AML-193 (cell line): ENCODE measurements around the gene KMO.

ENCODE experiments used
- DNase-seq, 2 experiments: peaks; one replicate each; lab custom pipeline; 2025; lab: John Stamatoyannopoulos, UW

The KMO gene

DNA sequence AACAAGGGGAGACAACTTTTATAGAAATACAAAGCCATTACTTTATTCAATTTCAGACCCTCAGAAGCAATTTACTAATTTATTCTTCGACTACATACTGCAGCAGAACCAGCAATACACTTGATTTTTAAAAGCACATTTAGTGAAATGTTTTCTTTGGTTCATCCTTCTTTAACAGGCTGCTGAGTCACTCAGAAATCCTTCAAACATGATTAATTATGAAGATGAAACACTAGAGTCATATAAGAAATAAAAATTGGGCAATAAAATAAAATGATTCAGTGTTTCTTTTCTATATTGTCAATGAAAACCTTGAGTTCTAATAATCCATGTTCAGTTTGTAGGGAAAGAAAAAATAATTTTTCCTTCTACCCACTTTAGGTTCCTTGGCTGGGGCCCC lies 61.0 kb downstream of the KMO start:
- DNase-seq, result no peak

DNA sequence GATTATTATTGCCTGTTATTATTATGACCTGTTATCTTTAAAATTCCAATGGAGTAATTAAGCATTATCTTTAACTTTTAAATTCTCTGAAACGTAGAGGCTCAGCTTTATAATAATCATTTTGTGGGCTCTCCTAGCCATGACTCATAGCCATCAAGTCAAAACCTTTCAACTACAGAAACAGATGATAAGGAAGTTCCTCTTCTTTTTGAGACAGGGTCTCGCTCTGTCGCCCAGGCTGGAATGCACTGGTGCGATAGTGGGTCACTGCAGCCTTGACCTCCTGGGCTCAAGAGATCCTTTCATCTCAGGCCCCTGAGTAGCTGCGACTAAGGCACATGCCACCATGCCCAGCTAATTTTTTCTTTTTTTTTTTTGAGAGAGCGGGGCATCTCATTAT lies 64.5 kb downstream of the KMO start:
- no peak for DNase-seq

DNA sequence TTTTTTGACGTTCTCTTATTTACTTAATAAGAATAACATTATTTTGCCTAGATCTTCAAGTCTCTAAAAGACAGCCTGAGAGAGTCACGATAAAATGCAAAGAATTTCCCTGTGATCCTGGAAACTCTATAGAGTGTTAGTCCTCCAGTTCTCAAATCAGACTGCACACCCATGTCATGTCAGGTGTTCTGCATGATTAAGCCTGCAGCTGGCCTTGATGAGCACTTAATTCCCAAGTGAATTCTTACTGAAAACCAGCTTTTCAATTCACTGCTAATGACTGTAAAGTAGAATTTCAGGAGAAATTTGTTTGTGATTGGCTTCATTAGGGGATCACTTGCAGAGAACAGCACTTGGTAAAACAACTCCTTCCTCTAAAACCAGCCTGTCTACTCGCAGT lies 66.1 kb downstream of the KMO start:
- DNase-seq, result no peak

DNA sequence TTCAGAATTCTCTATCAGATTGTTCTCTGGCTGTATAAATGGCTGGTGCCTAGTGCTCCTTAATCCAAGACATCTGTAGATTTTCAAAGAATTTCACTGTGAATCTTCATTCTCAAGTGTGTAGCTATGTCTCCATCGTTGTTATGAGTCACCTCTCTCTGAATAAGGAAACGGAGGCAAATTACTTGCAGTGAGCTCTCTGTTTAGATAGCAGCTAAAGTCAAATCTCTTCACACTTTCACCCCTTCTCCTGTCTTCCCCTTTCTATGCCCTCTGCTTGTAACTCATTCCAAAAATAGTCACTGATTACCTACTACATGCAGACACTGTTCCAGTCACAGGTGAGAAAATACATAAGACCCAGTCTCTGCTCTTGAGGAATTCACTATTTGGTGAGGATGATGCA lies 68.3 kb downstream of the KMO start:
- no peak for DNase-seq

DNA sequence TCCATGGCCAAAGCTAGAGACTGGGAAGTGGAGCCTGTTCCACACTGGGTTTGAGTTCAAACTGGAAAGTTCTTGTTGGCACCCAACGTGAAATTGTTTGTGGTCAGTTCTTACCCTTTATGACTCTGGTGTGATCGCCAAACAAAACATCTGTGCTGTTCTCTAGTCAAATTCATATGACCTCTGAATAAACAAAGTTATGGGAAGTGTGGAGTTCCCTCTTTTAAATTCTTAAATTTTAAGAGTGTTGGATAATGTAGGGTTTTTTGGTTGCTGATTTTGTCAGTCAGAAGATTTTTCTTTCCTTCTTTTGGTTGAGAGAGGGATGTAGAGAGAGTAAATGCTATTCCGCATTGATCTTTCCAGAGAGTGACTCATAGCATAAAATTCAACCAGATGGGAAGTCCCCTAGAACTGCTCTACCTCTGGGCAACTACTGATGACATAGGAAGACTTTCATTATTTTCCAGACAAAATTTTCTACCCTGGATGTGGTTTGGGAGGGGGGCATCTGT lies 71.6 kb downstream of the KMO start:
- DNase-seq, result no peak

DNA sequence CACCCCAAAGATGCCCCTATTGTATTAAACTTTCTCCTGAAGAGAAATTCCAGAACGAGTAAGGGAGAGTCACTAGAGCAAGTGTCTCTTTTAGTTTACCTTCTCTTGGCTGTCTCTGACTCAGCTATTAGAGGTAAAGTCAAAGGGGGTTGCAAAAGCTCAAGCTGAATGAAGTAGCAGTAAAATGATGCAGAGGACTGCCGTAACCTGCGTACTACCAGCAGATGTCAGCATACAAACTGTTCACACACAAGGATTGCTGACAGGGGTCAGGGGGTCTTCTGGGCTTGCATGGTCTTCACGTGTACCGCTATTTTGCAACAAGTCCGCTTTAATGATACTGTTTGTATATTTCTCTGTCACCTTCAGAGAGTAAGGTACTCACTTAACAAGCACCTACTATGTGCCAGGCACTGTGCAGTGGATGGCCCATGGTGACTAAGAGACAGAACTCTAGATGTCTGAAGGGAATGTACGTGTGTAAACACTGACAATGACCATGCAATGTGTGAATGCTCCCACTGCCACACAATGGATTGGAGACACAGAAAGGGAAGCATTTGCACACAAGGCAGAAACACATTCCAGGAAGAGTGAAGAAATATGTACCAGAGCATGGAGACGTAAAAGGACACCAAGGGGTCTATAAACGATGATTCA lies 73.1 kb downstream of the KMO start:
- peak in 1 of 2 experiments; percentile 25 for DNase-seq

DNA sequence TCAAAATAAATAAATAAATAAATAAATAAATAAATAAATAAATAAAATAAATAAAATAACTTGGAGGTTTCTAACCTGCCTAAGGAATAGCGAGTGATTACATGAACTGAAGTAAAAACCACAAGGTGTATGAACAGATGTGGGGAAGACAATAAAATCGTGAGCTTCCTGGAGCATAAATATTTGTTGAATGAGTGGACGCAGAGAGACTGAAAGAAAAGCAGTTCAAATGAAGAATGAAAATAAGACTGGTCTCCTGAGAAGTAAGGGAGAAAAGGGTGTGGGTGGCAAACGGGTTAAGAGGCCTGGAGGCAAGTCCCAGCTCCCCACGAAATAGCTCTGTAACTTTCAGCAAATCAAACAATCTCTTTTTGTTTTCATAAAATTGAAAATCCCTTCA lies 74.4 kb downstream of the KMO start:
- DNase-seq, result no peak

DNA sequence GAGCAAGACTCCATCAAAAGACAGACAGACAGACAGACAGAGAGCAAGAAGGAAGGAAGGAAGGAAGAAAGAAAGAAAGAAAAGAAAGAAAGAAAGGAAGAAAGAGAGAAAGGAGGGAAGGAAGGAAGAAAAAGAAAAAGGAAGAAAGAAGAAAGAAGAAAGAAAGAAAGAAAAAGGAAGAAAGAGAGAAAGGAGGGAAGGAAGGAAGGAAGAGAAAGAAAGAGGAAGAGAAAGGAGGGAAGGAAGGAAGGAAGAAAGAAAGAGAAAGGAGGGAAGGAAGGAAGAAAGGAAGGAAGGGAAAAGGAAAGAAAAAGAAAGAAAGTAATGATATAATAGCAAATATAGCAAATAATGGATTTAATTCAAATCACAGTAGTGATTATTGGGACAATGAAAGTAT lies 75.3 kb downstream of the KMO start:
- DNase-seq, result no peak

DNA sequence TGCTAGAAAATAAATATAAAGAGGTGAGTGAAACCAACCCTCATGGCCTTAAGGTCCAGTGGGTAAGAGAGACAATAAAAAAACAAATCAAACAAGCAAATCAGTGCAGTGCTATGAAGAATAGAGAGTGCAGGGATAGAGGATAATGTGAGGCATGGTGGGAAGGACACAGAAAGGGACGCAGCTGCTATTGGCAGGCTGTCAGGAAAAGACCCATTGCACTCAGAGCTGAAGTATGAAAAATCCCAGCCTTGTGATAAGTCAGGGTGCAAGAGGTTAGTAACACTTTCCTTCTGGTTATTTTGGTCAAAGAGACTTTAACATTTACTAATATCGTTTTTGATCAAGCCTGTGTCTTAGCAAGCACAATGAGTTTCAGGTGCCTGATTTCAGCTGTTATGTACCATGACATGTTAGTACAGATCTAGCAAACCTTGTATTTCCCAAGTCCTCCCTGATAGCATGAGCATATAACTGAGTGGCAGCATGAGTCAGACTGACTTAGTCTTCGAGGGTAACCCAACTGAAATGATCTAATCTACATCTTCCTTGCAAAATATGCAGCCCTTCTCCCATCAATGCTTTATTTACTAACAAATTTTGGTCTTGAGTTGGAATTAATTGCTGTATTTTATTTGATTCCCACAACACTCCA lies 76.3 kb downstream of the KMO start:
- DNase-seq, result no peak

DNA sequence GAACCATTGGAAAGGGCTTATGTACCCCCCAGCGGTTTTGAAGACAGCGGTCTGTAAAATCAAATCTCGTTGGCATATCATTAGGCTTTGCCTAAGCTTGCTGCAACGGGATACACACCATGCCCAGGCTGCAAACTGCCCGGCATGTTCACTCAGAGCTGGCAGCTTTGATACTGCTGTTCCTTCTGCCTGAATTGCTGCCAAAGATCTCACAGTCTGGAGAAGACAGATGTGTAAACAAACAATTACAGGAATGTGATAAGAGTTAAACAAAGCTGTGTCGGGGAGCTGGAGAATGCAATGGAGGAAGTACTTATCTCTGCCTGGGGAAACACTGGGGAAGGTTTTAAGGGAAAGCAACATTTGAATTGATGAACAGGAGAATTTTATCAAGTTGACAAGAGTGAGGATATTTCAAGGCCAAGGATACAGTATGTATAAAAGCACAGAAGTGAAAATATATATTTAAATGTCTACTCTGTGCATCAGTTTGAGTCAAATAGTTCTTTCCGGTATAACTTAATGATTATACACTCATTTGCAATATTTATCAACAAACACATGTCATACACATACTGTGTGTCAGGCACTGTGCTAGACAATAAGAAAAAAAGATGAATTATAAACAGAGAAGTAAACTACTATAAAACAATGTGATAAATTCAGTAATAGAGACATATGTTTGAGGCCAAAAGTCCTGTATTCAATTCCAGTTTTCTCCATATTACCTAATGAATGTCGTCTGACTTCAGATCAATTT lies 78.1 kb downstream of the KMO start:
- DNase-seq, result no peak

DNA sequence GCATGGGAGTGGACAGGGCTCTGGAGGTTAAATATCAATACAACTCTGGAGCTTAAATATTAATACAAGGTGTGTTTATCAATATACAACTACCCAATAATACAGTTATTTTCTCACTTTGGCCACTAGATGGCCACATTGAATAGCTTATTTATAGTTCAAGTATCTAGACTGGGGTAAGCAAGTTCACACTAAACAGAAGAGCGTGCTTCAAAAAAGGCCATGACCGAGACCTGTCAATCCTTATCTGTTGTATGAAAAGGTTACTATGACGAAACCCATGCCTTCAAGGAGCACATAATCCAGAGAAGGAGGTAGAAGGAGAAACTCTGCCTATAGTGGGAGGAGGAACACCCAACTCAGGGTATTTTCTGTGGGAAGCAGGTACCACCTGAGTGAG lies 78.9 kb downstream of the KMO start:
- peak; percentile 54 to 62 for DNase-seq

DNA sequence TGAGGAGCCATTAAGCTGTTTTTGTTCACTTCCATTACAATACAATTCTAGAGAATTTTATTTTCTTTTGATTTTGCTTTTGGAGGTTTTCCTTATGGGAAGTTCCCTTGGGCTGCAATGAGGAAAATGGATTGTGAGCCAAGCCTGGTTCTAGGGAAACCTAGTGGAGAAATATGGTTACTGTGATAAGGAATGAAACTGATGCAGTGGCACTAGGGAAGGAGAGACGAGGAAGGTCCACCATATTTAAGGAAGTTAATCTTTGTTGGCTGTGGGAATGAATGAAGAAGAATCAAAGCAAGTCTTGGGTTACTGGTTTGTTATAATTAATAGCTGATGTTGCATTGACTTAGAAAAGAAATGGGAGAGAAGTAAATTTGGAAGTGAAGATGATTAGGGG lies 79.6 kb downstream of the KMO start:
- DNase-seq, result no peak

DNA sequence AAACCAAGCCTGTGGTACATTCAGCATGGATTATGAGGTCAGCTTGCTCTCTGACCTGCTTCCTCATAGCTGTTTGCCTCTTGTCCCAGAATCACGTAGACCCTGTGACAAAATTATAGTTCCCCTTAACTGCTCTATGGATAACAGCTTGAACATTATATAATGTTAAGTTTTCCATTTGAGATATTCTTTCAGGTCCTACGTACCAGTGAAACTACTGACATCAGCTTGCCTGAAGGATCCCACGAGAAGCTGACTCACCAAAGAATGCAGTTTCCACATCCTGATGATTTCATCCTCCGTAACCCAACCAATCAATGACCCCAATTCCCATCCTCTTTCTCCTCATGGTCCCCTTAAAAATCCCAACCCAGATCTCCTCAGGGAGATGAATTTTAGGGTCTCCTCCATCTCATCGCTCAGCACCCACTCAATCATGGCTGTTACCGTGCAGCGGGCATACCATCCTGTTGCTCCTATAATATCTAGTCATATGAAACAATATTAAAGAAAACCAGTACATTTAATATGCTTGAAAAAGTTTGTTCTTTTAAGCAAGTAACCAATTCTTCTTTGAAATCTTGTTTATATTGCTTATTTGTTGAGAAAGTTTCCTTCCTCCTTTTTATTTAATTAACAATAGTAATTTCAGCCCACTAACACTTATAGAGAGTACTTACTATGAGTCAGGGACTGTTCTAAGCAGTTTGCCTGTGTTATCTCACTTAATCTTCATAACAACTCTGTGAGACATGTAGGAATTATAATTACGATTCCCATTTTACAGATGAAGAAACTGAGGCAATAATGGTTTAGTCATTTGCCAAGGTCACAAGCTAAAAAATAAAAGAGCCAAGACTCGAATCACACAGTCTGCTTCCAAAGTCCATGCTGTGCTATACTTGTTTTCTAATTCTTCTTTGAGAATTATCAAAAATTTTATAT lies 80.6 kb downstream of the KMO start:
- DNase-seq, result no peak

DNA sequence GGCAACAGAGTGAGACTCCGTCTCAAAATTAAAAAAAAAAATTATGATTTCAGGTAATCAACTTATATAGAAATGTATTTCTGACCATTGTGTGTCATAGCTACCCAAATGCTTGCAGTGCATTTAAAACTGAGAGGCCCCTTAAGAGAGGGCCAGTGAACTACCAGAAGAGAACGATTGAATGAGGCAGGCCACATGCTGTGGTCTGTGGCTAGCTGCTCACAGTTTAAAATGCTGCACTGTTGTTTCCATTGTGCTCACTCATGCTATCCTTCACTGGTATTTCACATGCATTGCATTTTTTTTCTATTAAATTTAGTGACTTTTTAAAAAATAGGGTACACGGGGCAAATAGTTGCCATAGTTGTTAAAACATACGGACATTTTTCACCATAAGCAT lies 82.0 kb downstream of the KMO start:
- DNase-seq, result no peak

DNA sequence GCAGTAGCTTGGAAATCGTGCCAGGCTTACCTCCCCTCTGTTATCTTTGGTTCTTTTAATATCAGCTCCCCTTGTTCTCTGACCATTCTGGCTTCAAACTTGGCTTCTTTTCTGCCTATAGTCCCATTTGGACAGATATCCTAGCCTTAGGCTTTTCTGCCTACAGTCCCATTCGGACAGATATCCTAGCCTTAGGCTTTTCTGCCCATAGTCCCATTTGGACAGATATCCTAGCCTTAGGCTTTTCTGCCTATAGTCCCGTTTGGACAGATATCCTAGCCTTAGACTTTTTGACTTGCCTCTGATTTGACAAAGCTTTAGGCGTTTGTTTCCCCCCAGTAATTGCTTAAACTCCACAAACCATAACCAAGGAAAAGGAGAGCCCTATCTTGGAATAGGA lies 82.4 kb downstream of the KMO start:
- no peak for DNase-seq

DNA sequence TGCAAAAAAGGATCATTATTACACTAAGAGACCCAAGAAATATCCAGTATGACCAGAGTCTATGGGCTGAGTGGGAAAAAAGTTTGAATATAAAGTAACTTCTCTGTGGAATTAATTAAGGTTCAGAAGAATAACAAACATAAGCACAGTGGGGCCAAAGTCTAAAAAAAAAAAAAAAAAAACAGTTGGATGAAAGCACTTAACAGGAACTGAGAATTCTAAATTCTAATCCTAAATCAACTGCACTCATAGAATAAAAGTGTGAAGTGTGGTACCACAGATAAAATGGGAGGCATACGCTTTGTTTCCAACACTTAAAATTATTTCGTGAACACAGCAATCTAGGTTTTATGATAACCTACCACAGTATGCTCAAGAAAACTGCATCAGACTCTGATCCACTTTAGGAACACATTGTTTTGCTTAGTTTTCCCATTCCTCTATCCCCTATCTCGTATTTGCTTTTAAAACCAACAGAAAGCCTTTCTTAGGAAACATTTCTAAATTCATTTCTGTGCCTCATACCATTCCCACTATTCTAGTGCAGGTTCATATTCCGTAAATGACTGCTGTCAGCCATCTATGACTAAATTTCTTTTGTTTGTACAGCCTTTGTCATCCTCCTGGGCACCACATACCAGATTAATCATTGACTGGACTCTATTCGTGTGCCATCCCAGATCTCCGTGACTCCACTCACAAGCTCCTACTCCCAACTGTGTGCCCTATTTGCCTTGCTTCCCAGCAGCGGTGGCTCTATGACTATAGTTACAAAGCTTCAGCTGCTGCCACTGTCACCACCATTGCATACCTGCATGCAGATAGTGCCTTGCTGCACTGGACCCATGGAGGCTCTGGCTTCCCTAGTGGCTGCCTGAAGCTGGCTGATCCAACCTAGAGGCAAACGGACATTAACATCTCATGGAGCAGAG lies 83.1 kb downstream of the KMO start:
- no peak for DNase-seq

DNA sequence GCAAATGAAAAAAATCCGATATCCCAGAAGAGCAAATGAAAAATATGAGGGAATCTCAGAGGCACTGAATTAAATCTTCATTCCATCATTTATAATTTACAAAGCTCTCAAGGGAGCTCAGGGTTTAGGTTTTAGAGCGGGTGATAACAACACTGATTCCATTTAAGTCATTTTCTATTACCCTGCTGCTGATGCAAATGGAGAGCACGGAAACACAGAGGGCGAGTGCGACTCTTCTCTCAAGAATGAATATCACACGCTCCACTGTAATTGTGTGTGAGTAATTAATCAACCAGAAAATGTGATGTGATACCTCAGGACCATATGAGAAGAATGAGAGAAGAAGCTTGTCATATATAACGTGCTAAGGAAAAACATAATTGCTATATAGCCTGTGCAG lies 85.2 kb downstream of the KMO start:
- no peak for DNase-seq

DNA sequence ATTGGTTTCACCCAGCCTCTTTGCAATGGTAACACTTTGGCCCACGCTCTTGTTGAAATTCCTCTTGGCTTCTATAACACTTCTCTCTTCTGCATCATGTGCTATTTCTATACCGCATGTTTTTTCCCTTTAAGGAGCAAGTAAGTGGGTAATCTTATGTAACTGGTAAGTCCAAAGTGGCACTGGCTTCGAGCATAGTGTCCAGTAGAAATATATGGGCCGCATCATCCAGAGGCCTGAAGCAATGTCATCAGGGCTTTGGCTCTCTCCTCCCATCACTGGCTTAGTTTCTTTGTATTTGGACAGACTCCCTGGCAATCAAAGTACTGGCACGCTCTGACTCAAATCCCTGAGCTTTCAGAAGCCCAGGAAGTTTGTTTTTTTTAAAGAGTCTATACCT lies 90.5 kb downstream of the KMO start:
- DNase-seq, result no peak

DNA sequence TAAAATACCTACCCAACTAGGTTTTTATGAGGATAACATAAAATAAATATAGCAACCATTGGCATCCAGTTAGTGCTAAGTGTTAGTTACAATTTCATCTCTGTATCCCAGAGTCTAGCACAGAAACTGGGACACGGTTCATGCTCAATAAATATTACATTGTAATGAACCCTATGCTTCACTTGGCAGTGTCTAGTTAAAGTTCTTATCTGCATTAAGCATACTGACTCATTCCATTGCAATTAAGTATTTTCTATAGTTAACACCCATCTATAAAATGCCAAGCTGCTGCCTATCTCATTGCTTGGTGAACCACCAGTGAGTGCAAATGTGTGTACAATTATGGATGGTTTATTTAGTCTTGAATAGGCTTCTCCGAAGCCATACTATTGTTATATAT lies 92.8 kb downstream of the KMO start:
- no peak for DNase-seq

DNA sequence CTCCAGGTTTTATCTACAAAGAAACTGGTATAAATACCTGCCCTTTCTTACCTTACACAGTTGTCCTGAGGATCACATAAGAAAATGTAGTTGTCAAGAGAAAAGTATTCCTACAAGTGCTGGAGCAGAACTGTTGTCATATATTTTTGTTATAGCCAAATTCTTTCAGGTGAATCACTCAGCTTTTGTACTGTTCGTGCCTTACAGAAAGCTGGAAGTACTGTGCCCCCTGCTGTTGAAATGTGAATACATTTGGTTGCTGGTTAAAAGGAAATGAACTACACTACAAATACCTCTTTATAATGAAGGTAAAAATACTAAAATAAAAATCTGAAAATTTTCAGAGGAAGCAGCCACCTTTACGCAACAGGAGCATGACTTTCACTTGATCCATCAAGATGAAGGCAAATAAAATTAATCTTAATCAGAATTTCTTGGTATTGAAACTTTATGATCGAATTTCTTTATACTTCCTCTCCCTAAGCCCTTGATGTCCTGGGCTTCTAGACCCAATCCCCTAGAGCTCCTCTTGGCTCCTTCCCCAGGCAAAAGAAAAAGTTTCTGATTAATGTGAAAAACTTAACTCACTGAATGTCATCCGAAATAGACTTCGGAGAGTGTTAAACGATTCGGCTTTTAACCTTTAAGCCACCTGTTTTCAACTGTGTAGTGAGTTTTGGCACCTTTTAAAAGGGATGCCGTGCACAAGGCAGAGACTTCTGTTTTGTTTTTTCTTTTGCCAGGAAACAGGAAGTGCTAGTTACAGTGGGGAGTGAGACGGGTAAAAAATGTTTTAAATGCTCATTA lies 95.5 kb downstream of the KMO start:
- DNase-seq, result peak; percentile 69 to 73
